Esophagus squamous epithelium (tissue), 5 donors: ENCODE measurements around the gene METTL23. TPM values are rescaled to one million over a fixed set of nuclear protein-coding genes. Genes with fewer than 3 reads are reported as not detected.
"Not testable (repeated sequence)": the region's sequence is repeated elsewhere in the genome, so short reads cannot be mapped to it uniquely, and the experiment has no call there.

Experiments
- DNase-seq: peaks from one replicate; lab custom pipeline; 2025; lab: John Stamatoyannopoulos, UW
- H3K27ac ChIP-seq, 4 donors: fragments of 200-600 bp; sonication (generic); one replicate each; pipeline ENCODE4 v1.5.1; 2016 to 2019; ENCODE audit warnings: mild to moderate bottlenecking in 1 of 4
- H3K27me3 ChIP-seq, 4 donors: fragments of 200-600 bp; sonication (generic); 1 replicate in 3 of 4; 2 replicates in 1 of 4; pipeline versions ENCODE4 v1.5.1 to v1.6.0; 2017 to 2021; ENCODE audit warnings: antibody characterized with exemption in 1 of 4
- H3K36me3 ChIP-seq, 3 donors: fragments of 200-600 bp; sonication (generic); one replicate each; pipeline ENCODE4 v1.5.1; 2016 to 2019
- H3K4me1 ChIP-seq, 3 donors: fragments of 200-600 bp; sonication (generic); one replicate each; pipeline ENCODE4 v1.5.1; 2017 to 2019
- H3K4me3 ChIP-seq, 4 donors: fragments of 200-600 bp; sonication (generic); 1 replicate in 3 of 4; 2 replicates in 1 of 4; pipeline ENCODE4 v1.5.1; 2016 to 2019; ENCODE audit warnings: mild to moderate bottlenecking in 2 of 4, moderate library complexity in 1 of 4
- H3K9me3 ChIP-seq, 3 donors: fragments of 200-600 bp; sonication (generic); one replicate each; pipeline ENCODE4 v1.5.1; 2016 to 2019
- POLR2A ChIP-seq, 4 donors: fragments of 450-650 bp; IDR thresholded peaks; one replicate each; pipeline ENCODE4 v1.6.1; 2017; ENCODE audit warnings: antibody characterized with exemption in 4 of 4, mild to moderate bottlenecking in 4 of 4, moderate library complexity in 3 of 4
- WGBS, 2 donors: methylation state at CpG; one replicate each; pipeline ENCODE4 v1.1.5; 2018; 5-methylcytosine and 5-hydroxymethylcytosine counted together
- intact Hi-C: fragments of 100-400 bp; cut with DNase I; formaldehyde crosslinking; loops from one replicate; pipeline ENCODE4 v1.15.0; 2022
- total RNA-seq, 4 donors: library from RNA; depleted of rRNA; stranded (reverse); fragments of >200 nt; gene quantifications; one replicate each; pipeline ENCODE4 v1.1.0, GENCODE V29; 2016
- TF ChIP-seq, protein P1 (sequence below), 6 experiments: fragments of 450-650 bp in 4 of 6; fragments of 200-600 bp in 2 of 6; sonication (generic) in 2 of 6; IDR thresholded peaks; one replicate each; pipeline ENCODE4 v1.5.1; 2016 to 2019; ENCODE audit warnings: antibody characterized with exemption in 6 of 6, mild to moderate bottlenecking in 4 of 6, moderate library complexity in 4 of 6
- donor health status: DM: yes; HTN: yes; CAD: no.

The METTL23 gene
- total RNA-seq, 4 donors from 2014 or later: 14.6 to 33.0 (median 24.7) TPM

DNA sequence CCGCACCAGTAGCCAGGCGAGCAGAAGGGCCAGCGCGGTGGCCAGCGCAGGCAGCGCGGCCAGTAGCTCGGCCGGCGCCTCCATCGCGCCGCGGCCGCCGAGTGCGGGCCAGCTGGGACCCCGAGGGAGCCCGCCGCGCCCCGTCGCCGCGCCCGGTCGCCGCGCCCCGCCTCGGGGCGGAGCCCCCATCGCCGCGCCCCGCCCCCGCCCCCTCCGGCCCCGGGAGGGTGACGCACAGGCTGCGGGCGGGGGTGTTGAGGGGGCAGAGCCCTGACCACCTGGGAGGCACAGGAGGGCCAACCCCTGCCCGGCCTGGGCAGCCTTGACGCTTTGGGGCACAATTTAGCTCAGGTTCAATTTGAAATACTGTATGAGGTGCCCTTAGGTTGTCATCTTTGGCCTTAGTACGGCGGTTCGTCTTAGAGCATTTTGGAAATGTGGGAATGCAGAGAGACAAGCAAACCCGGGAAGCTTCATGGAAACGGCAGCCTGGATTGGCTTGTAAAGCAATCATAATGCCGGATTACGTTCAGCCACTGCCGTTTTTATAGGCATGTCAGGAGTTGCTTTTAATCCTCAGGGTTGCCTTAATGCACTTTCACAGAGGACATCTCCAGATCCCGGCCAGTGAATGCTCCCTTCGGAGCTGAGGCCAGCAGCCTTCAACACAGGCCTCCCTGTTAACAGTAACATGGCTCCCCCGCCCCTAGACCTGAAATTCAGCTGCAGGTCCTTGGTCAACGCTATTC is 15.6 kb upstream of the METTL23 start, which contains the start of gene MXRA7:
Gene MXRA7, minus strand, starts transcription at position 103 of the 749 bp plus-strand sequence. Its CDS starts 19 bp downstream, at position 84.
- 11 to 22% methylated on average over 7 to 8 of the region's 56 CpGs for WGBS, 2 donors
- intact Hi-C loops: no loop called here

DNA sequence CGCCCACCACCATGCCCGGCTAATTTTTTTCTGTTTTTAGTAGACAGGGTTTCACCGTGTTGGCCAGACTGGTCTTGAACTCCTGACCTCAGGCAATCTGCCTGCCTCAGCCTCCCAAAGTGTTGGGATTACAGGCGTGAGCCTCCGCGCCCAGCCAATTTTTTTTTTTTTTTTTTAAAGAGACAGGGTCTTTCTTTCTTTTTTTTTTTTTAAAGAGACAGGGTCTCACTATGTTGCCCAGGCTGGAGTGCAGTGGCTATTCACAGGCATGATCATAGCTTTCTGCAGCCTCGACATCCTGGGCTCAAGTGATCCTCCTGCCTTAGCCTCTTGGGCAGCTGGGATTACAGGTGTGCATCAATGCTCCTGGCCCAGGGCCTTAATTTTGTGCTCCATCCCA is 14.3 kb upstream of the METTL23 start:
- intact Hi-C loops: not testable (repeated sequence)
- WGBS, 2 donors: 62 to 71% methylated on average over 7 of the region's 7 CpGs
- peak overlapping the region in 2 of 4 donors; percentile 85 to 93 for H3K27ac ChIP-seq

More for the DNA sequence above, 15.6 kb upstream of the METTL23 start, which contains the start of gene MXRA7:
- peak within 1 kb of the TSS; percentile 75 to 93 (median 90) for H3K27ac ChIP-seq
- no peaks in the 10 kb centered on the region for H3K9me3 ChIP-seq
- no peaks in the 10 kb centered on the region for H3K27me3 ChIP-seq
- H3K36me3 ChIP-seq: peaks cover 0 to 30% (median 0%) of the 10 kb centered on the region in 3 donors
- peak within 1 kb of the TSS; percentile 33 to 75 (median 66) for H3K4me3 ChIP-seq
- no peak for DNase-seq
- peaks cover 29 to 65% (median 39%) of the 10 kb centered on the region in 3 donors for H3K4me1 ChIP-seq
- TF ChIP-seq, protein P1, sequence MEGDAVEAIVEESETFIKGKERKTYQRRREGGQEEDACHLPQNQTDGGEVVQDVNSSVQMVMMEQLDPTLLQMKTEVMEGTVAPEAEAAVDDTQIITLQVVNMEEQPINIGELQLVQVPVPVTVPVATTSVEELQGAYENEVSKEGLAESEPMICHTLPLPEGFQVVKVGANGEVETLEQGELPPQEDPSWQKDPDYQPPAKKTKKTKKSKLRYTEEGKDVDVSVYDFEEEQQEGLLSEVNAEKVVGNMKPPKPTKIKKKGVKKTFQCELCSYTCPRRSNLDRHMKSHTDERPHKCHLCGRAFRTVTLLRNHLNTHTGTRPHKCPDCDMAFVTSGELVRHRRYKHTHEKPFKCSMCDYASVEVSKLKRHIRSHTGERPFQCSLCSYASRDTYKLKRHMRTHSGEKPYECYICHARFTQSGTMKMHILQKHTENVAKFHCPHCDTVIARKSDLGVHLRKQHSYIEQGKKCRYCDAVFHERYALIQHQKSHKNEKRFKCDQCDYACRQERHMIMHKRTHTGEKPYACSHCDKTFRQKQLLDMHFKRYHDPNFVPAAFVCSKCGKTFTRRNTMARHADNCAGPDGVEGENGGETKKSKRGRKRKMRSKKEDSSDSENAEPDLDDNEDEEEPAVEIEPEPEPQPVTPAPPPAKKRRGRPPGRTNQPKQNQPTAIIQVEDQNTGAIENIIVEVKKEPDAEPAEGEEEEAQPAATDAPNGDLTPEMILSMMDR (IDR thresholded peaks at IDR 0.05): no peak
- no peak for TF ChIP-seq POLR2A (IDR thresholded peaks at IDR 0.05)

DNA sequence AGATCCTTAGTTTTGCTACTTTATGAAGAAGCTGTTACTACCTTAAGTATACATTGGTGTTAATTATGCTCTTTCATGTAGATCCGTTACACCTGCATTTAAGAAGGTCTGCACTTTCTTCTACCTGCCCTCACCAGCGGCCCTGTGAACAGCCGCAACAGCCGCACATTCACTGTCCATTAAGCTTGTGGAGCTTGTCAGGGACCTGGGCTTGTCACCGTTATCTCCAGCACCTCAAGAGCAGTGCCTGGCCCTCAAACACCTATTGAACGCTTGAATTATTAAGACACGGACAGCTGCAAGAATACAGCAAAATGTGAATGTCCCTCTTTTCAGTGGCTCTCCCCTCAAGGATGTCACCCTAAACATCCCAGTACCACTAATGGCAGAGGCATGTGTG is 12.9 kb upstream of the METTL23 start:
- H3K4me3 ChIP-seq: no peak overlapping the region
- intact Hi-C loops: no loop called here
- H3K4me1 ChIP-seq: peaks cover 17 to 61% (median 31%) of the 10 kb centered on the region in 3 donors
- TF ChIP-seq, protein P1 (IDR thresholded peaks at IDR 0.05): no peak
- no peak for TF ChIP-seq POLR2A (IDR thresholded peaks at IDR 0.05)
- WGBS, 2 donors: 93 to 97% methylated on average over 7 of the region's 7 CpGs
- no peak for DNase-seq
- H3K36me3 ChIP-seq: peaks cover 10 to 58% (median 24%) of the 10 kb centered on the region in 3 donors
- H3K27ac ChIP-seq: peak overlapping the region in 2 of 4 donors; percentile 35 to 36
- no peaks in the 10 kb centered on the region for H3K27me3 ChIP-seq
- H3K9me3 ChIP-seq: no peaks in the 10 kb centered on the region

More for the DNA sequence above, 14.3 kb upstream of the METTL23 start:
- peaks cover 7 to 43% (median 11%) of the 10 kb centered on the region in 3 donors for H3K36me3 ChIP-seq
- not testable (repeated sequence) for DNase-seq, H3K27me3 ChIP-seq, H3K4me3 ChIP-seq, H3K9me3 ChIP-seq
- H3K4me1 ChIP-seq: peaks cover 29 to 73% (median 43%) of the 10 kb centered on the region in 3 donors

DNA sequence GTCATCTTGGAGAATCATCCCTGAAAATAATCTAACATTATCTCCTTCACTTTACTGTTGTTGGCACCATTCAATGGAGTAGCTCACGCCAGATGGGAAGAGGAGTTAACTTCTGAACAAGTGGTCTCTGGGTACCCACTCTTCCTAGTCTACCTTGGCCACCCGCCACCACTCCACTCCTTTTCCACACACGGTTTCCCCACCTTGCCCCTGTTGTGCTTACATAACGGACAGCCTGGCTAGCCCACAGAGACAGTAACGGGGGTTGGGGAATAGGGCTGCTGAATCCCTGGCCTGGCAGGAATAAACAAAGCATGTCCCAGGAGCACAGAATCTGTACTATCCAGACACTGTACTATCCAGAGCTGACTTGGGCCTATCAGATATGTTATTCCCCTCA is 12.3 kb upstream of the METTL23 start:
- H3K4me1 ChIP-seq: peaks cover 12 to 55% (median 26%) of the 10 kb centered on the region in 3 donors
- 64 to 73% methylated on average over 4 to 5 of the region's 5 CpGs for WGBS, 2 donors
- H3K27me3 ChIP-seq: no peaks in the 10 kb centered on the region
- peak overlapping the region in 2 of 4 donors; percentile 35 to 57 for H3K27ac ChIP-seq
- intact Hi-C loops: no loop called here
- H3K4me3 ChIP-seq: no peak overlapping the region
- no peaks in the 10 kb centered on the region for H3K9me3 ChIP-seq
- no peak for DNase-seq
- H3K36me3 ChIP-seq: peaks cover 13 to 63% (median 30%) of the 10 kb centered on the region in 3 donors
- TF ChIP-seq POLR2A (IDR thresholded peaks at IDR 0.05): no peak
- TF ChIP-seq, protein P1 (IDR thresholded peaks at IDR 0.05): no peak

DNA sequence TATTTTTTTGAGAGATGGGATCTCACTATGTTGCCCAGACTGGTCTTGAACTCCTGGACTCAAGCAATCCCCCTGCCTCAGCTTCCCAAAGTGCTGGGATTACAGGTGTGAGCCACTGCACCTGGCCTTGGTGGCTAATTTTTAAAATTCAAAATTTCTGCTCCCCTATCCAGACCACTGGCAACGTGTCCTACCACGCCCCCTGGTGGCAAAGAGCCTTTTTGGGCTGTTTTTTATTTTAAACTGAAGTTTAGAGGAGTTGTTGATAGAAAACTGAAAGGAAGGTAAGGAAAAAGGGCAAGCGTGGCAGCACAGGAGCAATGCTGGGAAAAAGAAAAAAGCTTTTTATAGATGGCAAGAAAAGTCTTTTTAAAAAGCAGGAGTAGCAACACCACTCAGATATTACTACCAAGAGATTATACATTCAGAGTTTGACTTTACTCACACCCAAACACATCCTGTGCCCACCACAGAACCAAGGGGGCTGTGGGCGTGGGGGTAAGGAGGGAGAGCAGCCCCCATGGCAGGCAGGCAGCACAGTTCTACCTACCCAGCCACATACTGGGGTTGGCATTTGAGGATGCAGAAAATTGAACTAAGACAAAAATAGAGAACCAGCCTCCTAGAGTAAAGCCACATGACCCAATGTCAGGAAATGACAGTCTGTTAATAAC is 11.7 kb upstream of the METTL23 start:
- Histone ChIP-seq H3K27me3 (no peaks in the 10 kb centered on the region), H3K4me3 (no peak overlapping the region), H3K36me3 (peaks cover 19 to 70% (median 36%) of the 10 kb centered on the region in 3 donors), H3K27ac (peak overlapping the region; percentile 6 to 57 (median 46)), H3K9me3 (no peaks in the 10 kb centered on the region), H3K4me1 (peaks cover 7 to 49% (median 23%) of the 10 kb centered on the region in 3 donors)
- DNase-seq: no peak
- WGBS, 2 donors: 14 to 17% methylated on average over 4 of the region's 4 CpGs
- TF ChIP-seq, protein P1 (IDR thresholded peaks at IDR 0.05): peak; percentile 49 to 86 (median 79)
- no peak for TF ChIP-seq POLR2A (IDR thresholded peaks at IDR 0.05)
- intact Hi-C loops: no loop called here
